Psoas muscle (tissue), 8 donors: Measurements from ENCODE around the gene GALNT17. TPM values are rescaled to one million over a fixed set of nuclear protein-coding genes. Genes with fewer than 3 reads are reported as not detected.

Source experiments
- ATAC-seq, 4 donors: fragments of 200-7000 bp; cut with Tn5 transposase; one replicate each; pipeline ENCODE4 v1.9.1; 2020; ENCODE audit warnings: moderate library complexity in 3 of 4, mild to moderate bottlenecking in 2 of 4
- DNase-seq, 2 donors: peaks; one replicate each; pipeline ENCODE4 v3.0.0-alpha.2; 2020
- H3K27ac ChIP-seq: fragments of 200-600 bp; one replicate; pipeline ENCODE4 v1.8.0; 2022
- H3K27me3 ChIP-seq, 3 donors: fragments of 200-600 bp in 1 of 3; one replicate each; pipeline versions ENCODE4 v1.6.1 to v1.8.0; 2013 to 2022; ENCODE audit warnings: low read length in 2 of 3, mild to moderate bottlenecking in 2 of 3, moderate library complexity in 1 of 3; ENCODE audit not compliant: insufficient read depth in 3 of 3
- H3K36me3 ChIP-seq, 2 donors: fragments of 200-600 bp in 1 of 2; one replicate each; pipeline versions ENCODE4 v1.6.1 to v1.8.0; 2013 to 2022; ENCODE audit warnings: low read depth in 1 of 2, mild to moderate bottlenecking in 1 of 2, moderate library complexity in 1 of 2; ENCODE audit not compliant: insufficient read depth in 1 of 2
- H3K4me1 ChIP-seq: fragments of 200-600 bp; one replicate; pipeline ENCODE4 v1.8.0; 2022
- H3K4me3 ChIP-seq: fragments of 200-600 bp; one replicate; pipeline ENCODE4 v1.8.0; 2022; ENCODE audit warnings: mild to moderate bottlenecking
- H3K9me3 ChIP-seq: fragments of 200-600 bp; one replicate; pipeline ENCODE4 v1.8.0; 2022
- WGBS, 3 donors: extraction: QIAGEN DNeasy Blood & Tissue Kit; methylation state at CpG; one replicate each; pipeline versions ENCODE4 v1.1.6 to v1.1.7; 2013; 5-methylcytosine and 5-hydroxymethylcytosine counted together
- intact Hi-C, 2 donors: fragments of 100-400 bp; cut with DNase I; formaldehyde crosslinking; loops; one replicate each; pipeline versions ENCODE4 v1.11.0 to v1.14.2; 2022
- polyA plus RNA-seq, 3 donors: library from polyadenylated mRNA; stranded (reverse); fragments of 200-250 nt; gene quantifications; one replicate each; pipeline ENCODE4 v1.2.3, GENCODE V29; 2013
- total RNA-seq, 4 donors: library from RNA; stranded (reverse); fragmentation: NEBNext Ultra II Directional in 2 of 4; extraction: Animal tissue kit (Norgen Biotek cat#: 25700) in 2 of 4; gene quantifications; one replicate each; pipeline versions ENCODE4 v1.2.1 to v1.2.4, GENCODE V29; 2021 to 2023
- TF ChIP-seq, protein P1 (sequence below): fragments of 200-600 bp; IDR thresholded peaks from one replicate; pipeline ENCODE4 v1.8.0; 2022; ENCODE audit warnings: antibody characterized with exemption
- donor health status: healthy with polysubstance abuse.
- donor health status: DM: no; HTN: no; CAD: no; lungs with moderate emphysema.
- donor health status: Bipolar disorder and iron deficiency.
- donor health status: healthy.
- donor health status: DM: yes; HTN: yes; CAD: no.
- donor health status: DM: no; HTN: no; CAD: no.
- donor health status: DM: no; HTN: no; CAD: no.
- donor health status: DM: yes; HTN: yes; CAD: no.

GALNT17 gene
- total and polyA plus RNA-seq, 7 donors, result 0.17 to 3.5 (median 0.65) TPM

DNA sequence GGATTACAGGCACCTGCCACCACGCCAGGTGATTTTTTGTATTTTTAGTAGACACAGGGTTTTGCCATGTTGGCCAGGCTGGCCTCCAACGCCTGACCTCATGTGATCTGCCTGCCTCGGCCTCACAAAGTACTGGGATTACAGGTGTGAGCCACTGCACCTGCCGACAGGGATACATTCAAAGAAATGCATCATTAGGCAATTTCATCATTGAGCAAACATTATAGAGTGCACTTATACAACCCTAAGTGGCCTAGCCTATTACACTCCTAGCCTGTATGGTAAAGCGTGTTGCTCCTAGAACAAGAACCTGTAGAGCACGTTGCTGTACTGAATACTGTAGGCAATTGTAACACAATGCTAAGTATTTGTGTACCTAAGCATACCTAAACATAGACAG is 350.3 kb downstream of the GALNT17 start:
- Histone ChIP-seq H3K4me1 (no peaks in the 10 kb centered on the region), H3K4me3 (no peak overlapping the region), H3K27ac (no peak overlapping the region), H3K27me3 (no peaks in the 10 kb centered on the region), H3K36me3 (no peaks in the 10 kb centered on the region), H3K9me3 (no peaks in the 10 kb centered on the region)
- 90 to 93% (median 92%) methylated on average over 6 of the region's 6 CpGs for WGBS, 3 donors
- intact Hi-C loops, result no loop called here
- ATAC-seq (no peak), DNase-seq (no peak)
- TF ChIP-seq, protein P1, sequence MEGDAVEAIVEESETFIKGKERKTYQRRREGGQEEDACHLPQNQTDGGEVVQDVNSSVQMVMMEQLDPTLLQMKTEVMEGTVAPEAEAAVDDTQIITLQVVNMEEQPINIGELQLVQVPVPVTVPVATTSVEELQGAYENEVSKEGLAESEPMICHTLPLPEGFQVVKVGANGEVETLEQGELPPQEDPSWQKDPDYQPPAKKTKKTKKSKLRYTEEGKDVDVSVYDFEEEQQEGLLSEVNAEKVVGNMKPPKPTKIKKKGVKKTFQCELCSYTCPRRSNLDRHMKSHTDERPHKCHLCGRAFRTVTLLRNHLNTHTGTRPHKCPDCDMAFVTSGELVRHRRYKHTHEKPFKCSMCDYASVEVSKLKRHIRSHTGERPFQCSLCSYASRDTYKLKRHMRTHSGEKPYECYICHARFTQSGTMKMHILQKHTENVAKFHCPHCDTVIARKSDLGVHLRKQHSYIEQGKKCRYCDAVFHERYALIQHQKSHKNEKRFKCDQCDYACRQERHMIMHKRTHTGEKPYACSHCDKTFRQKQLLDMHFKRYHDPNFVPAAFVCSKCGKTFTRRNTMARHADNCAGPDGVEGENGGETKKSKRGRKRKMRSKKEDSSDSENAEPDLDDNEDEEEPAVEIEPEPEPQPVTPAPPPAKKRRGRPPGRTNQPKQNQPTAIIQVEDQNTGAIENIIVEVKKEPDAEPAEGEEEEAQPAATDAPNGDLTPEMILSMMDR, result no peak

DNA sequence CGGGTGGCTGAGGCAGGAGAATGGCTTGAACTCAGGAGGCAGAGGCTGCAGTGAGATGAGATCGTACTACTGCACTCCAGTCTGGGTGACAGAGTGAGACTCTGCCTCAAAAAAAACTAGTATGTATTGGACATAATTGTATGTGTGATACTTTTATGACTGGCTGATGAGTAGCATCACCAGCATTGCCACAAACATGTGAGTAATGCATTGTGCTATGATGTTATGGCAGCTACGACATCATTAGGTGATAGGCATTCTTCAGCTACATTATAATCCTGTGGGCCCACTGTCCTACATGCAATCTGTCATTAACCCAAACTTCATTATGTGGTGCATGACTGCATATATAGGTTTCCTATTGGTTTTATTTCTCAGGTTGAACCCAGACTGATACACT is 352.4 kb downstream of the GALNT17 start:
- intact Hi-C loops, result no loop called here
- TF ChIP-seq, protein P1, result no peak
- Histone ChIP-seq H3K9me3 (no peaks in the 10 kb centered on the region), H3K36me3 (no peaks in the 10 kb centered on the region), H3K27ac (no peak overlapping the region), H3K27me3 (no peaks in the 10 kb centered on the region), H3K4me1 (no peaks in the 10 kb centered on the region), H3K4me3 (no peak overlapping the region)
- WGBS, 3 donors, result 89 to 95% (median 95%) methylated on average over 3 of the region's 3 CpGs
- ATAC-seq (no peak), DNase-seq (no peak)

DNA sequence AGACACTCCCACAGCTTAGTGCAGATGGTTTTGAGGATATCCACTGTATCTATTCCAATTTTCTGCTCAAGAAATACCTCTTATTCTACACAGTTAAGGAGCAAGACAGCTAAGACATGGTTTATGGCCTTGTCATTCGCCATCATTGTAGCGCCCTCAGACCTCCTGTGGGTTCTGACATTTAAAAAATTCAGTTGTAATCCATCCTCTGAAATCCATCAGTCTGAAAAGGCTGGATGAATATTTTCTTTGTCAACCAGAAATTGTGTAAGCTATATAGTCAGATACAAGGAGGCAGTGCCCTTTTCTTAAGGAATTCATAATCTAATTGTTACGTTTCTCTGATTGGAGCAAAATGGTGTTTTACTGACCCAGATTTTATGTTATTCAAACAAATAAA is 353.6 kb downstream of the GALNT17 start:
- TF ChIP-seq, protein P1, result no peak
- Histone ChIP-seq H3K4me1 (no peaks in the 10 kb centered on the region), H3K36me3 (no peaks in the 10 kb centered on the region), H3K27ac (no peak overlapping the region), H3K9me3 (no peaks in the 10 kb centered on the region), H3K27me3 (no peaks in the 10 kb centered on the region), H3K4me3 (no peak overlapping the region)
- no peak for DNase-seq
- no peak for ATAC-seq
- WGBS, 3 donors, result 90 to 94% (median 92%) methylated on average over 3 of the region's 3 CpGs
- intact Hi-C loops, result no loop called here

DNA sequence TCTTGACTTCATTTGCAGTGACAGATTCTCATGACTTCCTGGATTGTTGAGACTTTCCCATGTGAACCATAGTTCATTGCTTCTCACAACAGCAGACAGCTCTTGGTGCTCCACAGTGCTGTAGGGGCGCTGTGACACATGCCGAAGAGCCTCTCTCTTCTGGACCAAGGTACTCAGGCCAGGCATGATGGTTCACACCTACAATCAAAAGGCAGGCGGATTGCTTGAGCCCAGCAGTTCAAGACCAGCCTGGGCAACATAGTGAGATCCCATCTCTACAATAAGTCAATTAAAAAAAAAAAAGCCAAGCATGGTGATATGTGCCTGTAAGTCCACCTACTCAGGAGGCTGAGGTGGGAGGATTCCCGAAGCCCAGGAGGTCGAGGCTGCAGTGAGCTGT is 354.5 kb downstream of the GALNT17 start:
- H3K36me3 ChIP-seq, result no peaks in the 10 kb centered on the region
- H3K27me3 ChIP-seq, result no peaks in the 10 kb centered on the region
- no peaks in the 10 kb centered on the region for H3K4me1 ChIP-seq
- H3K4me3 ChIP-seq, result no peak overlapping the region
- no peak for ATAC-seq
- WGBS, 3 donors, result 77 to 88% (median 78%) methylated on average over 5 of the region's 5 CpGs
- DNase-seq, result no peak
- TF ChIP-seq, protein P1, result no peak
- intact Hi-C loops, result no loop called here
- H3K27ac ChIP-seq, result no peak overlapping the region
- no peaks in the 10 kb centered on the region for H3K9me3 ChIP-seq

DNA sequence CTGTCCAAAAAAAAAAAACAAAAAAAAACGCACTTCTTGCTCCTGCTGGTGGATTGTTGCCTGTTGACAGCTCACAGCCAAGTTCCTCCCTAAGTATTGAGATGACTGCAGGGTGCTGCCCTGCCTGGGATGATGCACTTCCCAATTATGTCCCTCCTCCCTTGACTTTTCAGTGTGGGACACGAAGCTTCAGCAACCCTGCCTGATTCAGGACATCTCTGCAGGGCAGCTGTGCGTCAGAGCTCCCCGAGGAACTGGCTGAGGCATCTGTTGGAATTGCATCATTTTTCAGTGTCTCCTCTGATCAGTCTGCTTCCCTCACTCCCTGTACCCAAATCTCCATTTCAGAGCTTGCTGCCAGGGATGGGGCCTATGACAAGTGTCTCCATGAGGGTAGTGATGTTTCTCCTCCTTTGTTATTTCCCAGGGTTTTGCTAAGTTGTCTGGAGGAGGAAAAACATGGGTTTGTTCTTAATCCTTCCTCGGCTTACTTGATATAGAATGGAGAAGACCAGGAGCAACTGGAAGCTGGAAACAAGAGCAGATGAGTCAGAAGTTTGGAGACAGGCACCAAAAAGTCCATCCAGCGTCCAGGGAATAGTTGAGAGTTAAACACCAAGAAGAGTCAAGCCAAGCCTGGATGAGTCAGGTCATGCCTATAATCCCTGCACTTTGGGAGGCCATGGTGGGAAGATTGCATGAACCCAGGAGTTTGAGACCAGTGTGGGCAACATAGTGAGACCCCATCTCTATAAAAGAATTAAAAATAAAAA is 355.1 kb downstream of the GALNT17 start:
- DNase-seq, result peak; percentile 58 to 76
- Histone ChIP-seq H3K36me3 (no peaks in the 10 kb centered on the region), H3K27ac (no peak overlapping the region), H3K9me3 (no peaks in the 10 kb centered on the region), H3K4me3 (no peak overlapping the region), H3K4me1 (no peaks in the 10 kb centered on the region), H3K27me3 (no peaks in the 10 kb centered on the region)
- TF ChIP-seq, protein P1, result no peak
- peak; percentile 44 to 78 (median 78) for ATAC-seq
- 35 to 55% (median 36%) methylated on average over 6 of the region's 6 CpGs for WGBS, 3 donors
- intact Hi-C loops, result no loop called here
